NOMO-1 treated with DMSO at 0.1 percent for 48 hours (cell line): ENCODE measurements around the gene OTOP2.

ENCODE experiments used
- DNase-seq: peaks from one replicate; lab custom pipeline; 2025; ENCODE audit not compliant: unreplicated experiment; lab: John Stamatoyannopoulos, UW

OTOP2 gene

GRCh38 chr17:74924250-74924948 is at the start of gene OTOP2:
Gene OTOP2, plus strand, starts transcription at chr17:74924273. Its CDS starts 360 bp downstream, at chr17:74924633.
- peak; percentile 35 for DNase-seq

- DNase-seq, result no peak
Measured at GRCh38 chr17:74874615-74875037, 49.4 kb upstream of the OTOP2 start.

- no peak for DNase-seq
Measured at GRCh38 chr17:74875155-74875976, 48.7 kb upstream of the OTOP2 start.

- no peak for DNase-seq
Measured at GRCh38 chr17:74875977-74876593, 48.0 kb upstream of the OTOP2 start.

- DNase-seq, result no peak
Measured at GRCh38 chr17:74877592-74878548, 46.2 kb upstream of the OTOP2 start.

GRCh38 chr17:74878658-74879057 is 45.4 kb upstream of the OTOP2 start:
- DNase-seq, result no peak

- DNase-seq, result no peak
Measured at GRCh38 chr17:74879308-74879707, 44.8 kb upstream of the OTOP2 start.

- DNase-seq, result no peak
Measured at GRCh38 chr17:74881073-74881472, 43.0 kb upstream of the OTOP2 start.

GRCh38 chr17:74882517-74883240 is 41.4 kb upstream of the OTOP2 start:
- no peak for DNase-seq

- DNase-seq, result no peak
Measured at GRCh38 chr17:74883241-74883745, 40.8 kb upstream of the OTOP2 start.

GRCh38 chr17:74888469-74888868 is 35.6 kb upstream of the OTOP2 start:
- DNase-seq, result no peak

GRCh38 chr17:74890554-74890953 is 33.5 kb upstream of the OTOP2 start:
- DNase-seq, result no peak

GRCh38 chr17:74892013-74892841 is 31.8 kb upstream of the OTOP2 start:
- no peak for DNase-seq

- DNase-seq, result no peak
Measured at GRCh38 chr17:74892974-74893911, 30.8 kb upstream of the OTOP2 start, which contains the start of gene FADS6. Gene FADS6, minus strand, starts transcription at chr17:74893633. Its CDS starts 38 bp downstream, at chr17:74893595.

- no peak for DNase-seq
Measured at GRCh38 chr17:74893936-74894671, 30.0 kb upstream of the OTOP2 start.

- no peak for DNase-seq
Measured at GRCh38 chr17:74898376-74898946, 25.6 kb upstream of the OTOP2 start.

GRCh38 chr17:74900208-74900607 is 23.9 kb upstream of the OTOP2 start:
- no peak for DNase-seq
